Measurements from ENCODE around the gene CORIN.
"Not testable (repeated sequence)": the region's sequence is repeated elsewhere in the genome, so short reads cannot be mapped to it uniquely, and the experiment has no call there.

The CORIN gene

GRCh38 chr4:47762376-47763266 is 75.2 kb downstream of the CORIN start:
- no peak for DNase-seq

- DNase-seq = not testable (repeated sequence)
These were observed 84.6 kb downstream of the CORIN start for GRCh38 chr4:47753316-47753715.

- DNase-seq = no peak
These were observed 85.7 kb downstream of the CORIN start for GRCh38 chr4:47752214-47752613.

- no peak for DNase-seq
These were observed 87.1 kb downstream of the CORIN start for GRCh38 chr4:47750788-47751187.

- DNase-seq = no peak
These were observed 88.0 kb downstream of the CORIN start for GRCh38 chr4:47749858-47750257.

GRCh38 chr4:47749060-47749459 is 88.8 kb downstream of the CORIN start:
- no peak for DNase-seq

- DNase-seq = no peak
These were observed 89.9 kb downstream of the CORIN start for GRCh38 chr4:47747846-47748494.

- DNase-seq = no peak
These were observed 90.7 kb downstream of the CORIN start for GRCh38 chr4:47747211-47747610.

GRCh38 chr4:47746122-47746521 is 91.7 kb downstream of the CORIN start:
- no peak for DNase-seq

- no peak for DNase-seq
These were observed 93.0 kb downstream of the CORIN start for GRCh38 chr4:47744843-47745382.

GRCh38 chr4:47744253-47744652 is 93.6 kb downstream of the CORIN start:
- no peak for DNase-seq

- no peak for DNase-seq
These were observed 96.7 kb downstream of the CORIN start for GRCh38 chr4:47741200-47741599.

GRCh38 chr4:47737326-47737725 is 100.5 kb downstream of the CORIN start:
- DNase-seq = no peak

GRCh38 chr4:47736555-47736954 is 101.3 kb downstream of the CORIN start:
- DNase-seq = no peak

GRCh38 chr4:47736146-47736545 is 101.7 kb downstream of the CORIN start:
- no peak for DNase-seq

GRCh38 chr4:47733302-47734175 is 104.3 kb downstream of the CORIN start:
- DNase-seq = no peak

- no peak for DNase-seq
These were observed 106.7 kb downstream of the CORIN start for GRCh38 chr4:47731182-47731581.

- DNase-seq = no peak
These were observed 108.7 kb downstream of the CORIN start for GRCh38 chr4:47729131-47729680.

GRCh38 chr4:47721892-47722575 is 115.8 kb downstream of the CORIN start:
- DNase-seq = no peak

GRCh38 chr4:47721485-47721884 is 116.4 kb downstream of the CORIN start:
- no peak for DNase-seq

- DNase-seq = no peak
These were observed 117.1 kb downstream of the CORIN start for GRCh38 chr4:47720787-47721186.

GRCh38 chr4:47719576-47719975 is 118.3 kb downstream of the CORIN start:
- no peak for DNase-seq

Measured in left hindlimb (tissue), 1 donor.